Natural killer cell (primary cell): ENCODE measurements around the gene GPR142. TPM values are rescaled to one million over a fixed set of nuclear protein-coding genes. Genes with fewer than 3 reads are reported as not detected.

Experiments used
- ATAC-seq, 3 donors: fragments of 150-1000 bp in 2 of 3; fragments of 200-7000 bp in 1 of 3; cut with Tn5 transposase; 1 replicate in 1 of 3; 2 replicates in 2 of 3; pipeline ENCODE4 v1.10.0; 2021; ENCODE audit warnings: mild to moderate bottlenecking in 2 of 3, moderate library complexity in 2 of 3
- DNase-seq, 2 donors: peaks; one replicate each; pipeline versions ENCODE4 v3.0.0 to v3.0.0-alpha.2; 2013 to 2021; ENCODE audit warnings: mixed read lengths in 1 of 2
- H3K27ac ChIP-seq: one replicate; pipeline ENCODE4 v1.5.1; 2013; ENCODE audit warnings: mild to moderate bottlenecking, low read length
- H3K27me3 ChIP-seq: one replicate; pipeline ENCODE4 v1.6.1; 2013; ENCODE audit warnings: low read length; ENCODE audit not compliant: control insufficient read depth, insufficient read depth
- H3K36me3 ChIP-seq: one replicate; pipeline ENCODE4 v1.6.1; 2013; ENCODE audit warnings: low read length; ENCODE audit not compliant: control insufficient read depth, insufficient read depth
- H3K4me1 ChIP-seq: one replicate; pipeline ENCODE4 v1.6.1; 2013; ENCODE audit warnings: low read length; ENCODE audit not compliant: control insufficient read depth, insufficient read depth
- H3K4me3 ChIP-seq: one replicate; pipeline ENCODE4 v1.5.1; 2013; ENCODE audit warnings: low read length
- H3K9me3 ChIP-seq: one replicate; pipeline ENCODE4 v1.6.1; 2013; ENCODE audit warnings: low read length; ENCODE audit not compliant: control insufficient read depth, insufficient read depth
- H3K27ac Mint-ChIP-seq, 2 donors: one replicate each; pipeline ENCODE4 v1.8.0; 2022; ENCODE audit warnings: mild to moderate bottlenecking in 2 of 2, mixed read lengths in 2 of 2, moderate library complexity in 1 of 2
- H3K27me3 Mint-ChIP-seq, 2 donors: one replicate each; pipeline ENCODE4 v1.8.0; 2022; ENCODE audit warnings: low read depth in 2 of 2, mixed read lengths in 2 of 2
- H3K36me3 Mint-ChIP-seq: one replicate; pipeline ENCODE4 v1.8.0; 2022; ENCODE audit warnings: mixed read lengths
- H3K4me1 Mint-ChIP-seq, 2 donors: one replicate each; pipeline ENCODE4 v1.8.0; 2022; ENCODE audit warnings: mixed read lengths in 2 of 2
- H3K4me3 Mint-ChIP-seq: one replicate; pipeline ENCODE4 v1.8.0; 2022; ENCODE audit warnings: mild to moderate bottlenecking, moderate library complexity, mixed read lengths
- H3K9me3 Mint-ChIP-seq, 2 donors: one replicate each; pipeline ENCODE4 v1.8.0; 2022; ENCODE audit warnings: mixed read lengths in 2 of 2
- WGBS: methylation state at CpG from one replicate; pipeline ENCODE4 v1.1.7; 2013; ENCODE audit warnings: missing lambda C conversion rate; ENCODE audit not compliant: insufficient coverage; 5-methylcytosine and 5-hydroxymethylcytosine counted together
- intact Hi-C: fragments of 100-400 bp; cut with micrococcal nuclease; formaldehyde crosslinking; loops from one replicate; pipeline ENCODE4 v1.14.2; 2022
- total RNA-seq, 4 donors: library from RNA; stranded (reverse); fragments of 120-200 nt in 1 of 4; gene quantifications; one replicate each; pipeline versions ENCODE4 v1.2.3 to v1.2.4, GENCODE V29; 2013 to 2022
- TF ChIP-seq, protein P1 (sequence below): fragments of 200-600 bp; IDR thresholded peaks from one replicate; pipeline ENCODE4 v1.8.0; 2022; ENCODE audit warnings: antibody characterized with exemption

The GPR142 gene
- total RNA-seq, 3 donors from 2014 or later (not counting 1 experiment from before 2014, with no cell fraction given), result not detected

DNA sequence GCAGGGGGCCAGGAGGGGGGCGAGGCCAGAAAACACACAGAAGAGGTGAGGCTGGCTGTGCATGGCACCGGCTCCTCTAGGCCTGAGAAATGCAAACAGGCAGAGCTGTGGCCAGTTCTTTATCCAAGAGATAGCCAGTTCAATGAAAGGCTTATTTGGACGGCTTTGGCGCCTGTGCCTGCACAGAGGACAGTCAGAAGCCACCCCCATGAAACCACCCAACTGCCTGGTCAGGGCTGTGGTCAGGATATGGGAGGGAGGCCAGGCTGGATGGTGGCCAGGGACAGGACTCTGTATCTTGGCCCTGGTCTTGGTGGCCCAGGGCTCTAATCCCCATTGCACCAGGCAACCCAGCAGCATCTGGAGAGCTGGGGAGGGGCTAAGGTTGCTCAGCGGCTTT, 40.1 kb downstream of the GPR142 start:
- no peaks in the 10 kb centered on the region for H3K9me3 Mint-ChIP-seq
- no peak overlapping the region for H3K27ac Mint-ChIP-seq
- no peaks in the 10 kb centered on the region for H3K36me3 ChIP-seq
- H3K9me3 ChIP-seq, result no peaks in the 10 kb centered on the region
- H3K4me3 Mint-ChIP-seq, result no peak overlapping the region
- intact Hi-C loops, result no loop called here
- H3K36me3 Mint-ChIP-seq, result no peaks in the 10 kb centered on the region
- DNase-seq (no peak), ATAC-seq (no peak)
- peaks cover 0 to 3% of the 10 kb centered on the region in 2 donors for H3K27me3 Mint-ChIP-seq
- no peak overlapping the region for H3K27ac ChIP-seq
- WGBS, result 82% methylated on average over 5 of the region's 5 CpGs
- no peaks in the 10 kb centered on the region for H3K27me3 ChIP-seq
- peaks cover 18% of the 10 kb centered on the region for H3K4me1 ChIP-seq
- TF ChIP-seq, protein P1, sequence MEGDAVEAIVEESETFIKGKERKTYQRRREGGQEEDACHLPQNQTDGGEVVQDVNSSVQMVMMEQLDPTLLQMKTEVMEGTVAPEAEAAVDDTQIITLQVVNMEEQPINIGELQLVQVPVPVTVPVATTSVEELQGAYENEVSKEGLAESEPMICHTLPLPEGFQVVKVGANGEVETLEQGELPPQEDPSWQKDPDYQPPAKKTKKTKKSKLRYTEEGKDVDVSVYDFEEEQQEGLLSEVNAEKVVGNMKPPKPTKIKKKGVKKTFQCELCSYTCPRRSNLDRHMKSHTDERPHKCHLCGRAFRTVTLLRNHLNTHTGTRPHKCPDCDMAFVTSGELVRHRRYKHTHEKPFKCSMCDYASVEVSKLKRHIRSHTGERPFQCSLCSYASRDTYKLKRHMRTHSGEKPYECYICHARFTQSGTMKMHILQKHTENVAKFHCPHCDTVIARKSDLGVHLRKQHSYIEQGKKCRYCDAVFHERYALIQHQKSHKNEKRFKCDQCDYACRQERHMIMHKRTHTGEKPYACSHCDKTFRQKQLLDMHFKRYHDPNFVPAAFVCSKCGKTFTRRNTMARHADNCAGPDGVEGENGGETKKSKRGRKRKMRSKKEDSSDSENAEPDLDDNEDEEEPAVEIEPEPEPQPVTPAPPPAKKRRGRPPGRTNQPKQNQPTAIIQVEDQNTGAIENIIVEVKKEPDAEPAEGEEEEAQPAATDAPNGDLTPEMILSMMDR, result no peak
- H3K4me1 Mint-ChIP-seq, result peaks cover 8 to 16% of the 10 kb centered on the region in 2 donors
- H3K4me3 ChIP-seq, result no peak overlapping the region

DNA sequence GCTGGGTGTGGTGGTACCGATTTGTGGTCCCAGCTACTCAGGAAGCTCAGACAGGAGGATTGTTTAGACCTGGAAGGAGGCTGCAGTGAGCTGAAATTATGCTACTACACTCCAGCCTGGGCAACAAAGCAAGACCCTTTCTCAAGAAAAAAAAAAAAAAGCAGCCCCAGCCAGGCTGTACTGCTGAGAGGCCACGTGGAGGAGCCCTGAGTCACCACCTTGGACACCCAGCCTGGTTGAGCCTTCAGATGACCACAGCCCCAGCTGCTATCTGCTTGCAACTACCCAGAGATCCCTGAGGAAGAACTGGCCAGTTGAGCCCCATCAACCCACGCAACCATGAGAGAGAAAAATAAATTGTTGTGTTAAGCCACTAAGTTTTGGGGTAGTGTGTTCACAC, 41.0 kb downstream of the GPR142 start:
- Histone ChIP-seq H3K27ac (no peak overlapping the region), H3K9me3 (no peaks in the 10 kb centered on the region), H3K27me3 (no peaks in the 10 kb centered on the region), H3K4me1 (peaks cover 18% of the 10 kb centered on the region), H3K4me3 (no peak overlapping the region), H3K36me3 (no peaks in the 10 kb centered on the region)
- H3K9me3 Mint-ChIP-seq, result no peaks in the 10 kb centered on the region
- no peaks in the 10 kb centered on the region for H3K36me3 Mint-ChIP-seq
- H3K4me3 Mint-ChIP-seq, result no peak overlapping the region
- no peak overlapping the region for H3K27ac Mint-ChIP-seq
- ATAC-seq, result no peak
- DNase-seq, result no peak
- intact Hi-C loops, result no loop called here
- peaks cover 8 to 16% of the 10 kb centered on the region in 2 donors for H3K4me1 Mint-ChIP-seq
- peaks cover 0 to 3% of the 10 kb centered on the region in 2 donors for H3K27me3 Mint-ChIP-seq
- TF ChIP-seq, protein P1, result no peak
- 53% methylated on average over 1 of the region's 3 CpGs for WGBS

DNA sequence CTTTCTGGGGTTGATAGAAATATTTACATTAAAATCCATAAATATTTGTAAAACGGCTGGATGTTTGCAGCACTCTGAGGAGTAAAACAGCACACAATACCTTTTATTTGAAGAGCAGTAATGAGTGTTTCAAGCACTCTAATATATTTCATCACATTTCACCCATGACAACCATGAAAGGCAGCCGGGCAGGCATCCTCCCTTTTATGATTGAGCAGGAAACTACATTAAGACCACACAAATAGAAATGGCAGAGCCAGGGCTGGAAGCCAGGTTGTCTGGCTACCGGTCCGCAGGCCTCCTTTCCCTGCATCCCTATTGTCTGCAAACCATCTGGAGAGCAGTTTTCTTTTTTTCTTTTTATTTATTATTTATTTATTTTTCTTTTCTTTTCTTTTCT, 41.5 kb downstream of the GPR142 start:
- ATAC-seq (no peak), DNase-seq (no peak)
- Mint-ChIP-seq H3K27me3 (peaks cover 0 to 3% of the 10 kb centered on the region in 2 donors), H3K4me3 (no peak overlapping the region), H3K36me3 (no peaks in the 10 kb centered on the region), H3K27ac (no peak overlapping the region), H3K4me1 (peaks cover 8 to 16% of the 10 kb centered on the region in 2 donors), H3K9me3 (no peaks in the 10 kb centered on the region)
- no peaks in the 10 kb centered on the region for H3K36me3 ChIP-seq
- WGBS, result 60% methylated on average over 1 of the region's 4 CpGs
- no peak overlapping the region for H3K4me3 ChIP-seq
- H3K4me1 ChIP-seq, result peaks cover 18% of the 10 kb centered on the region
- intact Hi-C loops, result no loop called here
- no peaks in the 10 kb centered on the region for H3K27me3 ChIP-seq
- H3K27ac ChIP-seq, result no peak overlapping the region
- TF ChIP-seq, protein P1, result no peak
- no peaks in the 10 kb centered on the region for H3K9me3 ChIP-seq

DNA sequence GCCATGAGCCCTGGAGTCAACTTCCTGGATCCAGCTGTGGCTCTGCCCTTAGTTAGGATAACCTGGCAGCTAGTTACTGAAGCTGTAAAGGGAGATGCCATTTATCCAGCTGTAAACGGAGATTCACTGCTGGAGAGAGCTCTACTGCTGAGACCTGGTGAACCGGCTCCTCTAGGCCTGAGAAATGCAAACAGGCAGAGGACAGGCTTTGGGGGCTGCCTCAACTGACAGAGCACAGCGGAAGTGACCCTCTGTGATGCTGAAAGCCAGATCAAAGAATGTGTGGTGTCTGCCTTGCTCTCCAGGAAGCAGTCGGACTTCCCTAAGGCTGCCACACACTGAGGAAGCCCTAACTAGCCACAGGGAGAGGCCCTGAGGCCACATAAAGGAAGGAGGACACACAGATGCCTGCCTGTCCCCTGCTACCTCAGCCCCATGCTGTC, 42.7 kb downstream of the GPR142 start:
- Mint-ChIP-seq H3K27me3 (no peaks in the 10 kb centered on the region), H3K27ac (no peak overlapping the region), H3K4me1 (peaks cover 8 to 16% of the 10 kb centered on the region in 2 donors), H3K9me3 (no peaks in the 10 kb centered on the region), H3K36me3 (no peaks in the 10 kb centered on the region), H3K4me3 (no peak overlapping the region)
- Histone ChIP-seq H3K4me3 (no peak overlapping the region), H3K27me3 (no peaks in the 10 kb centered on the region), H3K36me3 (no peaks in the 10 kb centered on the region), H3K4me1 (peaks cover 18% of the 10 kb centered on the region), H3K27ac (no peak overlapping the region), H3K9me3 (no peaks in the 10 kb centered on the region)
- DNase-seq, result no peak
- intact Hi-C loops, result no loop called here
- WGBS, result 46% methylated on average over 4 of the region's 4 CpGs
- TF ChIP-seq, protein P1, result no peak
- ATAC-seq, result peak in 1 of 3 donors; percentile 16
